Measurements from ENCODE around the gene CHST8.

GRCh38 chr19:33803383-33803782 lies 181.6 kb downstream of the CHST8 start:
- no peak for TF ChIP-seq CTCF (IDR thresholded peaks at IDR 0.05; ENCODE audit: borderline replicate concordance, extremely low read depth, low read length, poor library complexity, severe bottlenecking)
- no peak for TF ChIP-seq EZH2 (IDR thresholded peaks at IDR 0.05; ENCODE audit: borderline replicate concordance, low read depth, low read length, severe bottlenecking)
